Neural progenitor cell (in vitro differentiated cells): ENCODE data around the gene CAMK1D.

Source experiments
- CTCF ChIP-seq: fragments of 200-600 bp; sonication (generic); IDR thresholded peaks from 2 replicates; pipeline ENCODE4 v1.5.1; 2017; ENCODE audit warnings: antibody characterized with exemption, mild to moderate bottlenecking
- EZH2 ChIP-seq: fragments of 200-600 bp; sonication (generic); IDR thresholded peaks from 2 replicates; pipeline ENCODE4 v1.6.1; 2017; ENCODE audit warnings: antibody characterized with exemption, mild to moderate bottlenecking, moderate library complexity

DNA sequence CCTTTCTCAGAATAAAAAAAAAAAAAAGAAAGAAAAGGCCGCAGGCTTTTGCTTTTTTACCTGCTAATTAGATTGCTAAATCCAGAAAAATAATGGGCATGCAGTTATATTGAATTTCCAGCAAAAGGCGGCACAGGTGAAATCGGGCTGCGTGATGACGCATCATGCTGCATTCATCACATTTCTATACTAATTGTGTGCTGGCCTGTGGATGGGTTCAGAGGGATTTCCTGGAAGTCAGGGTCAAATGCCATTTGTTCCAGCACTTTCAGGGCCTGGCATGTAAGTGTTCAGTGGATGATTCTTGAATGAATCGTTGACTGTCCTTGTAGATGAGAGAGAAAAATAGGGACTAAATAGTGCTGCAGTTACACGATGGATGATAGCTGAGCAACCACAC lies 292.7 kb downstream of the CAMK1D start:
- TF ChIP-seq CTCF (no peak), EZH2 (no peak)
